Karpas-422 (cell line): ENCODE results near the gene ZNF775. TPM values are rescaled to one million over a fixed set of nuclear protein-coding genes. Genes with fewer than 3 reads are reported as not detected.

Experiments used
- DNase-seq: peaks from one replicate; pipeline ENCODE4 v3.0.0-alpha.2; 2015
- H2AFZ ChIP-seq: fragments of 200-600 bp; sonication (generic); 2 replicates; pipeline ENCODE4 v1.6.1; 2014; ENCODE audit warnings: antibody characterized with exemption, low read length, mixed read lengths
- H3K27ac ChIP-seq: fragments of 200-600 bp; sonication (generic); 2 replicates; pipeline ENCODE4 v1.5.1; 2014; ENCODE audit warnings: mild to moderate bottlenecking, low read length, moderate library complexity
- H3K27me3 ChIP-seq: fragments of 200-600 bp; sonication (generic); 2 replicates; pipeline ENCODE4 v1.6.1; 2014; ENCODE audit warnings: low read length, mixed read lengths
- H3K36me3 ChIP-seq: fragments of 200-600 bp; sonication (generic); 2 replicates; pipeline ENCODE4 v1.6.1; 2014; ENCODE audit warnings: low read length, mixed read lengths; ENCODE audit not compliant: insufficient read depth
- H3K4me1 ChIP-seq: fragments of 200-600 bp; sonication (generic); 2 replicates; pipeline ENCODE4 v1.6.1; 2014; ENCODE audit warnings: mild to moderate bottlenecking, low read length, mixed read lengths
- H3K4me2 ChIP-seq: fragments of 200-600 bp; sonication (generic); 2 replicates; pipeline ENCODE4 v1.6.1; 2014; ENCODE audit warnings: low read length, low read depth, mild to moderate bottlenecking; ENCODE audit not compliant: poor library complexity, severe bottlenecking
- H3K4me3 ChIP-seq: fragments of 200-600 bp; sonication (generic); 2 replicates; pipeline ENCODE4 v1.5.1; 2014; ENCODE audit warnings: mild to moderate bottlenecking, antibody characterized with exemption, low read length, mixed read lengths
- H3K79me2 ChIP-seq: fragments of 200-600 bp; sonication (generic); 2 replicates; pipeline ENCODE4 v1.6.1; 2014; ENCODE audit warnings: mild to moderate bottlenecking, low read length, mixed read lengths
- H3K9ac ChIP-seq: fragments of 200-600 bp; sonication (generic); 2 replicates; pipeline ENCODE4 v1.6.0; 2014; ENCODE audit warnings: low read length
- H3K9me2 ChIP-seq: fragments of 200-600 bp; sonication (generic), shearing (Covaris generic); replicated peaks from 2 replicates; pipeline ENCODE4 v1.6.0; 2014; ENCODE audit warnings: mild to moderate bottlenecking, low read length, moderate library complexity; ENCODE audit not compliant: insufficient read depth
- H3K9me3 ChIP-seq: fragments of 300-700, 200-600 bp; sonication (generic); 2 replicates; pipeline ENCODE4 v1.6.1; 2014; ENCODE audit warnings: low read length, mixed read lengths
- H4K20me1 ChIP-seq: fragments of 200-600 bp; sonication (generic); 2 replicates; pipeline ENCODE4 v1.6.1; 2014; ENCODE audit warnings: mild to moderate bottlenecking, antibody characterized with exemption, low read length, low read depth; ENCODE audit not compliant: insufficient read depth
- total RNA-seq: library from RNA; depleted of rRNA; stranded (reverse); fragments of >200 nt; shearing (Covaris generic); gene quantifications from 2 replicates; pipeline ENCODE4 v1.2.3, GENCODE V29; 2014; ENCODE audit warnings: low replicate concordance

The ZNF775 gene
- total RNA-seq, 1 experiment from 2014 or later: 1.5 TPM

- Histone ChIP-seq H3K27me3 (no peaks in the 10 kb centered on the region), H3K4me3 (no peak overlapping the region), H2AFZ (no peak overlapping the region), H3K27ac (no peak overlapping the region), H3K9me2 (no peaks in the 10 kb centered on the region), H3K36me3 (no peaks in the 10 kb centered on the region), H3K79me2 (no peaks in the 10 kb centered on the region), H3K9me3 (no peaks in the 10 kb centered on the region), H4K20me1 (no peaks in the 10 kb centered on the region), H3K9ac (no peak overlapping the region), H3K4me1 (no peaks in the 10 kb centered on the region), H3K4me2 (no peak overlapping the region)
- peak; percentile 62 for DNase-seq
Observed at GRCh38 chr7:150356265-150356897, 22.7 kb upstream of the ZNF775 start.

GRCh38 chr7:150357270-150357669, 21.9 kb upstream of the ZNF775 start:
- Histone ChIP-seq H3K27ac (no peak overlapping the region), H3K79me2 (no peaks in the 10 kb centered on the region), H3K27me3 (no peaks in the 10 kb centered on the region), H3K36me3 (no peaks in the 10 kb centered on the region), H3K9me3 (no peaks in the 10 kb centered on the region), H2AFZ (no peak overlapping the region), H3K4me2 (no peak overlapping the region), H3K4me3 (no peak overlapping the region), H3K4me1 (no peaks in the 10 kb centered on the region), H4K20me1 (no peaks in the 10 kb centered on the region), H3K9me2 (no peaks in the 10 kb centered on the region), H3K9ac (no peak overlapping the region)
- DNase-seq: no peak

GRCh38 chr7:150357771-150358427, 21.2 kb upstream of the ZNF775 start:
- H3K9ac ChIP-seq: no peak overlapping the region
- H3K4me2 ChIP-seq: no peak overlapping the region
- DNase-seq: no peak
- H3K9me3 ChIP-seq: no peaks in the 10 kb centered on the region
- no peaks in the 10 kb centered on the region for H3K36me3 ChIP-seq
- H3K79me2 ChIP-seq: no peaks in the 10 kb centered on the region
- no peak overlapping the region for H3K27ac ChIP-seq
- H3K4me3 ChIP-seq: no peak overlapping the region
- no peak overlapping the region for H2AFZ ChIP-seq
- no peaks in the 10 kb centered on the region for H3K27me3 ChIP-seq
- H4K20me1 ChIP-seq: no peaks in the 10 kb centered on the region
- no peaks in the 10 kb centered on the region for H3K4me1 ChIP-seq
- H3K9me2 ChIP-seq: no peaks in the 10 kb centered on the region

- Histone ChIP-seq H4K20me1 (no peaks in the 10 kb centered on the region), H3K27ac (no peak overlapping the region), H3K4me2 (no peak overlapping the region), H3K36me3 (no peaks in the 10 kb centered on the region), H3K9me3 (no peaks in the 10 kb centered on the region), H3K9ac (no peak overlapping the region), H3K79me2 (no peaks in the 10 kb centered on the region), H3K4me1 (no peaks in the 10 kb centered on the region), H3K4me3 (no peak overlapping the region), H2AFZ (no peak overlapping the region), H3K9me2 (no peaks in the 10 kb centered on the region), H3K27me3 (no peaks in the 10 kb centered on the region)
- DNase-seq: no peak
Observed at GRCh38 chr7:150358433-150358832, 20.7 kb upstream of the ZNF775 start.

- H3K9ac ChIP-seq: no peak overlapping the region
- no peak overlapping the region for H3K4me2 ChIP-seq
- no peaks in the 10 kb centered on the region for H3K9me2 ChIP-seq
- H3K27ac ChIP-seq: no peak overlapping the region
- no peaks in the 10 kb centered on the region for H3K36me3 ChIP-seq
- H3K27me3 ChIP-seq: no peaks in the 10 kb centered on the region
- H4K20me1 ChIP-seq: no peaks in the 10 kb centered on the region
- no peaks in the 10 kb centered on the region for H3K9me3 ChIP-seq
- no peak overlapping the region for H2AFZ ChIP-seq
- H3K4me1 ChIP-seq: peaks cover 5% of the 10 kb centered on the region; the same call in 1 of the 2 replicates
- H3K4me3 ChIP-seq: no peak overlapping the region
- H3K79me2 ChIP-seq: no peaks in the 10 kb centered on the region
- no peak for DNase-seq
Observed at GRCh38 chr7:150358988-150359621, 20.0 kb upstream of the ZNF775 start.

- Histone ChIP-seq H3K4me3 (no peak overlapping the region), H3K4me1 (peaks cover 6% of the 10 kb centered on the region; the same call in 1 of the 2 replicates), H3K4me2 (no peak overlapping the region), H3K79me2 (no peaks in the 10 kb centered on the region), H3K9me2 (no peaks in the 10 kb centered on the region), H3K9me3 (no peaks in the 10 kb centered on the region), H3K27me3 (no peaks in the 10 kb centered on the region), H3K36me3 (no peaks in the 10 kb centered on the region), H3K27ac (no peak overlapping the region), H2AFZ (no peak overlapping the region), H3K9ac (no peak overlapping the region), H4K20me1 (no peaks in the 10 kb centered on the region)
- no peak for DNase-seq
Observed at GRCh38 chr7:150359622-150360362, 19.3 kb upstream of the ZNF775 start.

GRCh38 chr7:150360363-150361058, 18.6 kb upstream of the ZNF775 start:
- H3K79me2 ChIP-seq: no peaks in the 10 kb centered on the region
- DNase-seq: no peak
- H3K4me1 ChIP-seq: peaks cover 6% of the 10 kb centered on the region; the same call in 1 of the 2 replicates
- H3K9me2 ChIP-seq: no peaks in the 10 kb centered on the region
- H4K20me1 ChIP-seq: no peaks in the 10 kb centered on the region
- H3K27me3 ChIP-seq: no peaks in the 10 kb centered on the region
- no peak overlapping the region for H3K27ac ChIP-seq
- H3K4me2 ChIP-seq: no peak overlapping the region
- H3K4me3 ChIP-seq: no peak overlapping the region
- no peaks in the 10 kb centered on the region for H3K36me3 ChIP-seq
- H3K9me3 ChIP-seq: no peaks in the 10 kb centered on the region
- no peak overlapping the region for H2AFZ ChIP-seq
- no peak overlapping the region for H3K9ac ChIP-seq
